Esophagus squamous epithelium (tissue), 4 donors: ENCODE data around the gene FAM78A.

Source experiments
- POLR2A ChIP-seq, 4 donors: fragments of 450-650 bp; IDR thresholded peaks; one replicate each; pipeline ENCODE4 v1.6.1; 2017; ENCODE audit warnings: antibody characterized with exemption in 4 of 4, mild to moderate bottlenecking in 4 of 4, moderate library complexity in 3 of 4
- TF ChIP-seq, protein P1 (sequence below), 6 experiments: fragments of 450-650 bp in 4 of 6; fragments of 200-600 bp in 2 of 6; sonication (generic) in 2 of 6; IDR thresholded peaks; one replicate each; pipeline ENCODE4 v1.5.1; 2016 to 2019; ENCODE audit warnings: antibody characterized with exemption in 6 of 6, mild to moderate bottlenecking in 4 of 6, moderate library complexity in 4 of 6

DNA sequence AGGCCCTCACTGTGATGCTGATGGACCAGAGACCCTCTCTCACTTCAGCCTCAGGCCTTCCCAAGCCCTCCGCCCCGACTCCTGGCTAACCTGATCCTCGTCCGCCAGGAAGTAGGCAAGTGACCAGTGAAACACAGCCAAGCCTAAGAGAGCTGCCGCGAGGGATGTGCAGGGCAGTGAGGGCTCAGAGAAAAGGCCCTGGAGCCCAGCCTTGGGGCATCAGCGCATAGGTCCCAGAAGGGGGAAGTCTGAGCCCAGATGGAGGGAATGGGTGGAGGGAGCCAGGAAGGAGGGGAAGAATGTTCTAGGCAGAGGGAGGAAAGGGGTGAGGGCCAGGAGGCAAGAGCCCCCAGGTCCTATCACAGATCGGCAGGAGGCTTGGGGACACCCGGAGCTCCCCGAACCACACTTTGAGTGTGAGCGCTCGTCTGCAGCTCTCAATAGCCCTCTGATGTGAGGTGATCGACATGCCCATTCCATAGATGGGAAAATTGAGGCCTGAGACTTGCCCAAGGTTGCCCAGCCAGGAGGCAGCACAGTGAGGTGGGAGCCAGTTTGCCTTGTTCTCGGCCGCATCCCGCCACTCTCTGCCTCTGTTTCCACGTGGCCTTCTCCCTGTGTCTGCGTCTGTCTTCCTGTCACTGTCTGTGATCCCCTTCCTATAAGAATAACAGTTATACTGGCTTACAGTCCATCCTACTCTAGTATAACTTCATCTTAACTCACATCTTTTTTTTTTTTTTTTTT, 33.4 kb upstream of the FAM78A start:
- TF ChIP-seq, protein P1, sequence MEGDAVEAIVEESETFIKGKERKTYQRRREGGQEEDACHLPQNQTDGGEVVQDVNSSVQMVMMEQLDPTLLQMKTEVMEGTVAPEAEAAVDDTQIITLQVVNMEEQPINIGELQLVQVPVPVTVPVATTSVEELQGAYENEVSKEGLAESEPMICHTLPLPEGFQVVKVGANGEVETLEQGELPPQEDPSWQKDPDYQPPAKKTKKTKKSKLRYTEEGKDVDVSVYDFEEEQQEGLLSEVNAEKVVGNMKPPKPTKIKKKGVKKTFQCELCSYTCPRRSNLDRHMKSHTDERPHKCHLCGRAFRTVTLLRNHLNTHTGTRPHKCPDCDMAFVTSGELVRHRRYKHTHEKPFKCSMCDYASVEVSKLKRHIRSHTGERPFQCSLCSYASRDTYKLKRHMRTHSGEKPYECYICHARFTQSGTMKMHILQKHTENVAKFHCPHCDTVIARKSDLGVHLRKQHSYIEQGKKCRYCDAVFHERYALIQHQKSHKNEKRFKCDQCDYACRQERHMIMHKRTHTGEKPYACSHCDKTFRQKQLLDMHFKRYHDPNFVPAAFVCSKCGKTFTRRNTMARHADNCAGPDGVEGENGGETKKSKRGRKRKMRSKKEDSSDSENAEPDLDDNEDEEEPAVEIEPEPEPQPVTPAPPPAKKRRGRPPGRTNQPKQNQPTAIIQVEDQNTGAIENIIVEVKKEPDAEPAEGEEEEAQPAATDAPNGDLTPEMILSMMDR (IDR thresholded peaks at IDR 0.05): no peak
- no peak for TF ChIP-seq POLR2A (IDR thresholded peaks at IDR 0.05)
